Activated CD8-positive, alpha-beta T cell treated with anti-CD3 and anti-CD28 coated beads for 36 hours (primary cell): ENCODE data around the gene MTMR10. TPM values are rescaled to one million over a fixed set of nuclear protein-coding genes. Genes with fewer than 3 reads are reported as not detected.

Experiments
- ATAC-seq: fragments of 200-7000 bp; cut with Tn5 transposase; one replicate; pipeline ENCODE4 v1.10.0; 2021; ENCODE audit warnings: mild to moderate bottlenecking, moderate library complexity
- CTCF ChIA-PET: fragments of 350-600 bp; sonication (Branson Sonifier 250); formaldehyde crosslinking; loops from one replicate; lab custom pipeline; 2021; ENCODE audit warnings: antibody characterized with exemption; lab: Charles Lee
- POLR2A ChIA-PET: fragments of 350-600 bp; sonication (Branson Sonifier 250); formaldehyde crosslinking; loops from one replicate; lab custom pipeline; 2021; ENCODE audit warnings: antibody characterized with exemption; lab: Charles Lee
- DNase-seq: peaks from one replicate; pipeline ENCODE4 v3.0.0-alpha.2; 2020
- H3K27ac Mint-ChIP-seq: one replicate; pipeline ENCODE4 v1.8.0; 2021; ENCODE audit warnings: mild to moderate bottlenecking, mixed read lengths
- H3K27me3 Mint-ChIP-seq: one replicate; pipeline ENCODE4 v1.8.0; 2021; ENCODE audit warnings: mixed read lengths
- H3K36me3 Mint-ChIP-seq: one replicate; pipeline ENCODE4 v1.8.0; 2021; ENCODE audit warnings: low read depth, mixed read lengths
- H3K4me1 Mint-ChIP-seq: one replicate; pipeline ENCODE4 v1.8.0; 2021; ENCODE audit warnings: low read depth, mixed read lengths
- H3K4me3 Mint-ChIP-seq: one replicate; pipeline ENCODE4 v1.8.0; 2021; ENCODE audit warnings: mild to moderate bottlenecking, moderate library complexity, mixed read lengths
- H3K9me3 Mint-ChIP-seq: one replicate; pipeline ENCODE4 v1.8.0; 2021; ENCODE audit warnings: mixed read lengths
- intact Hi-C: fragments of 100-400 bp; cut with micrococcal nuclease; formaldehyde crosslinking; loops from one replicate; pipeline ENCODE4 v1.10.0; 2022
- total RNA-seq, 2 experiments: library from RNA; stranded (reverse); gene quantifications; one replicate each; pipeline ENCODE4 v1.2.3, GENCODE V29; 2021
- TF ChIP-seq, protein P1 (sequence below): fragments of 200-600 bp; IDR thresholded peaks from one replicate; pipeline ENCODE4 v1.8.0; 2022; ENCODE audit warnings: antibody characterized with exemption, mild to moderate bottlenecking

Gene MTMR10
- total RNA-seq, 2 experiments from 2014 or later = 11.3 to 13.2 TPM

DNA sequence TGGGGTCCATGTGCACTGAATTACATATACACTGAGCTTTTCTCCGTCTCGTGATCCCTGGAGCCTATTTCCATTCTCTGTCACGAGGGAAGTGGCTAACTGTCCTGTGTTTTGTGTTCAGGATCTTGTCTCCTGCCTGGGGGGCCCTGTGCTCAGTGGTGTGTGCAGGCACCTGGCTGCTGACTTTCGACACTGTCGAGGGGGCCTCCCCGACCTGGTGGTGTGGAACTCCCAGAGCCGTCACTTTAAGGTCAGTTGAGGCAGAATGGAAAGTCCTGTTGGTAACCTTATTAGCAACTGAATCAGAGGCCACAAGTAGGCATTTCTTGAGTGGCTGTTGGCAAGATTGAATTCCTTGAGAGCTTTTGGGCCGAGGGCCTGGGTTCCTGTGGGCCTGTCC is 61.0 kb downstream of the MTMR10 start:
- CTCF ChIA-PET = no interaction called here

GRCh38 chr15:30929982-30930381 is 61.4 kb downstream of the MTMR10 start:
- Mint-ChIP-seq H3K4me1 (peaks cover 9% of the 10 kb centered on the region), H3K36me3 (peaks cover 38% of the 10 kb centered on the region), H3K27ac (no peak overlapping the region), H3K9me3 (no peaks in the 10 kb centered on the region), H3K27me3 (no peaks in the 10 kb centered on the region), H3K4me3 (no peak overlapping the region)
- ChIA-PET CTCF (no interaction called here), POLR2A (no interaction called here)
- DNase-seq (no peak), ATAC-seq (no peak)
- TF ChIP-seq, protein P1, sequence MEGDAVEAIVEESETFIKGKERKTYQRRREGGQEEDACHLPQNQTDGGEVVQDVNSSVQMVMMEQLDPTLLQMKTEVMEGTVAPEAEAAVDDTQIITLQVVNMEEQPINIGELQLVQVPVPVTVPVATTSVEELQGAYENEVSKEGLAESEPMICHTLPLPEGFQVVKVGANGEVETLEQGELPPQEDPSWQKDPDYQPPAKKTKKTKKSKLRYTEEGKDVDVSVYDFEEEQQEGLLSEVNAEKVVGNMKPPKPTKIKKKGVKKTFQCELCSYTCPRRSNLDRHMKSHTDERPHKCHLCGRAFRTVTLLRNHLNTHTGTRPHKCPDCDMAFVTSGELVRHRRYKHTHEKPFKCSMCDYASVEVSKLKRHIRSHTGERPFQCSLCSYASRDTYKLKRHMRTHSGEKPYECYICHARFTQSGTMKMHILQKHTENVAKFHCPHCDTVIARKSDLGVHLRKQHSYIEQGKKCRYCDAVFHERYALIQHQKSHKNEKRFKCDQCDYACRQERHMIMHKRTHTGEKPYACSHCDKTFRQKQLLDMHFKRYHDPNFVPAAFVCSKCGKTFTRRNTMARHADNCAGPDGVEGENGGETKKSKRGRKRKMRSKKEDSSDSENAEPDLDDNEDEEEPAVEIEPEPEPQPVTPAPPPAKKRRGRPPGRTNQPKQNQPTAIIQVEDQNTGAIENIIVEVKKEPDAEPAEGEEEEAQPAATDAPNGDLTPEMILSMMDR = no peak
- intact Hi-C loops = no loop called here

More for the DNA sequence above, 61.0 kb downstream of the MTMR10 start:
- Mint-ChIP-seq H3K27ac (no peak overlapping the region), H3K36me3 (peaks cover 39% of the 10 kb centered on the region), H3K27me3 (no peaks in the 10 kb centered on the region), H3K4me3 (no peak overlapping the region), H3K4me1 (peaks cover 9% of the 10 kb centered on the region), H3K9me3 (no peaks in the 10 kb centered on the region)
- POLR2A ChIA-PET = no interaction called here
- DNase-seq (no peak), ATAC-seq (no peak)
- TF ChIP-seq, protein P1 = no peak
- intact Hi-C loops = no loop called here

- H3K27me3 Mint-ChIP-seq = no peaks in the 10 kb centered on the region
- ATAC-seq = no peak
- TF ChIP-seq, protein P1 = no peak
- no peak for DNase-seq
- intact Hi-C loops = no loop called here
- peaks cover 9% of the 10 kb centered on the region for H3K4me1 Mint-ChIP-seq
- POLR2A ChIA-PET = no interaction called here
- CTCF ChIA-PET = interaction anchor here (1.0 kb wide), 1 partner anchor 11 kb away, joined by 3 read pairs; no protein-coding TSS in a partner anchor
- H3K4me3 Mint-ChIP-seq = no peak overlapping the region
- no peaks in the 10 kb centered on the region for H3K9me3 Mint-ChIP-seq
- H3K27ac Mint-ChIP-seq = no peak overlapping the region
- H3K36me3 Mint-ChIP-seq = peaks cover 38% of the 10 kb centered on the region
Measured at GRCh38 chr15:30929064-30929669, 62.3 kb downstream of the MTMR10 start.

DNA sequence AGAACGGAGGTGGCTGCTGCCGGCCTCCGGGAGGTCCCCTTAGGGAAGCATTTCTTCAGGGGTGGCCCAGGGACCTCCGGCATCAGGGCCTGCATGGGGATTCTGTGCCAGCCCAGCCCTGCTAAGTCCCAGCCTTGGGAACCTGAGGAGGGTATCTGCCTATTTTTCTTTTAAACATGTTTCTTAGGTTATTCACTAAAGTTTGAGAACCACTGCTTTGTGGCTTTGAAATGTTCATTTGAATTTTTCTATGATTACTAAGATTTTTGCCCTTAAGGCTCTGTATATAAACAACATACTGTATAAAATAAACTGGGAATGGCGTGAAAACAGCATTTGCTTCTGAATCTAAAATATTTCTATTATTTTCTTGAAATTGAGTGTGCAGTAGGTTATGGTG is 63.4 kb downstream of the MTMR10 start:
- DNase-seq (no peak), ATAC-seq (no peak)
- intact Hi-C loops = no loop called here
- no peaks in the 10 kb centered on the region for H3K27me3 Mint-ChIP-seq
- peaks cover 5% of the 10 kb centered on the region for H3K4me1 Mint-ChIP-seq
- H3K36me3 Mint-ChIP-seq = peaks cover 36% of the 10 kb centered on the region
- ChIA-PET POLR2A (no interaction called here), CTCF (no interaction called here)
- no peak overlapping the region for H3K4me3 Mint-ChIP-seq
- H3K27ac Mint-ChIP-seq = no peak overlapping the region
- H3K9me3 Mint-ChIP-seq = no peaks in the 10 kb centered on the region
- TF ChIP-seq, protein P1 = no peak

GRCh38 chr15:30927148-30927761 is 64.2 kb downstream of the MTMR10 start:
- H3K9me3 Mint-ChIP-seq = no peaks in the 10 kb centered on the region
- DNase-seq (no peak), ATAC-seq (no peak)
- no peak overlapping the region for H3K4me3 Mint-ChIP-seq
- CTCF ChIA-PET = no interaction called here
- no peaks in the 10 kb centered on the region for H3K27me3 Mint-ChIP-seq
- H3K27ac Mint-ChIP-seq = no peak overlapping the region
- POLR2A ChIA-PET = no interaction called here
- peaks cover under 1% of the 10 kb centered on the region for H3K4me1 Mint-ChIP-seq
- H3K36me3 Mint-ChIP-seq = peaks cover 33% of the 10 kb centered on the region
- TF ChIP-seq, protein P1 = no peak
- intact Hi-C loops = no loop called here
